ENCODE data around the gene IL1A.

IL1A gene

DNA sequence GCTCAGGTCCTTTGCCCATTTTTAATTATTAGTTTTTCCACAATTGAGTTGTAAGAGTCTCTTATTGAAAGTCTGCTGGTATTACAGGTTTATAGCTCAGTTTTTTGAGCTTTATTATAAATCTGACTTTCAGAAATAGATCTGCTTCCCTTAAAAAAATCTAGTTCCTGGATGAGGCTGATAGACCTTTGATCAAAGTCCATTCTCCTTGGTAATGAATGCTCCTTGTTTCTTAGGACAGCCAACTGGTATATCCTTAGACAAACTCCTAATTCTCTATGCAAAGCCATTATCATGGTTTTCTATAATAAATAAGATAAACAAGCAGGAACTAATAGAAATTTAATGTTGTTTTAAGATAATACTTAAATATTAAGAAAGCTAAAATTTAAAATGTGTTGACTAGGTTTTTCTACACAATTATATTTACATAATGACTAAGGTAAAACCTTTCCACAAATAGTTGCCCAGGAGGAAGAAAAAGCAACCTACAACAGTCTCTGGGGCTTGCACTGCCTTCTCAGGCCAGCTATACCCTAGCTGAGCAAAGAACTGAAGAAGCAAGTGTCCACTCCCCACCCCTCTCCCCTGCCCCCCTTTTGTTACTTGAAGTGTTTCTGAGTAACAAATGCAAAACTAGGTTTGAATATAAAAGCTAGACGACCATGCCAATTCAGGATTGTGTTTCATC, 46.6 kb downstream of the IL1A start:
- DNase-seq = no peak
- in situ Hi-C loops (cut with MboI; ENCODE audit: low pct_unique_long_range_greater_than_20kb, low sequenced_read_pairs) = no loop called here

DNA sequence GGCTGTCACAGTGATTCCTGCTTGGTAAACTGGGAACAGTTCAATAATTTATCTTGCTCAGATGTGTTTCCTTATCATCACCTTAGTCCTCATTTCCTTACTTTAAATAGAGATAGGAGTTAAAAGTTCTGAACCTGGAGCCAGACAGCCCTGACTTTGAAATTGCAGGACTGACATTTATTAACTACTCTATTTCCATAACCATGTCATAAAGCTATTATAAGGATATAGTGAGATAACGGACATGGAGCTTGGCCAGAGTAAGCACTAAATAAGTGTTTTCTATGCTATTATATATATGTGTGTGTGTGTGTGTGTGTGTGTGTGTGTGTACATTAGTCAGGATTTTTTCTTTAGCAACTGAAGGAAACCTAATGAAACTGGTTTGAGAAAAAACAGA, 50.4 kb downstream of the IL1A start:
- no peak for DNase-seq
- in situ Hi-C loops (cut with MboI; ENCODE audit: low pct_unique_long_range_greater_than_20kb, low sequenced_read_pairs) = no loop called here

DNA sequence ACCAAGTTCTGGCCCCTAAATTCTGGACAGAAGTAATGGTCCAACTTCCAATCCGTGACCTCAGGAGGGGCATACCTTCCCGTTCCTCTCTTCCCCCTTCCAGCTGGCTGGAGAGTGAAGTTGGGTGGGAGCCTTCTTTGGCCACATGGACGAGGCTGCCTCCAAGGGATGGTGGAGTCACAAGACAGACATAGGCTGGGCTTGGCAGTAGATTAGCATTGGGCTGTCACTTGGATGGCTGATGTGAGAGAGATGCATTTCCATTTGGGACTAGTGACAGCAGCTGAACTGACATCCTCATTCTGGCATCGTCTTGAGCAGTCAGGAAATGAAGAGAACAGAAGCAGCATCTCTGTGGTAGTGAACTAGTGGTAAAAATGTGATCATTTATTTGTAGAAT, 50.8 kb downstream of the IL1A start:
- DNase-seq = no peak
- in situ Hi-C loops (cut with MboI; ENCODE audit: low pct_unique_long_range_greater_than_20kb, low sequenced_read_pairs) = no loop called here

DNA sequence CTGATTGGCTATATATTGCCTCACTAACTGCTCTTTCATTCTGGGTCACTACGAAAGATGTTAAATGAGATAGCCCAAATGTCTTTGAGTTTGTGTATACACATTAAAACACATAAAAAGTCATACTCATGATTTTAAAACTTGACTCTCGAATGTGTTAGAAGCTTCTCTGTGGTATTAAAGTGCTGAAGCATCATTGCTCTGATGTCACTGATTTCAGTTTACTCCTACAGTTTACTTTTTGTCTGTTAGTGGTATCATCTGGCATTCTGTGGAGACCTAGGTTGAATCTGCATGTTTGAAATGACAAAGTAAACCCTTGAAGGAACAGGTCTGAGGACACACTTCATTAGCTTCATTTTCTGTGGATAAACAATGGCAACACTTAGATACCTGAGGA, 52.8 kb downstream of the IL1A start:
- in situ Hi-C loops (cut with MboI; ENCODE audit: low pct_unique_long_range_greater_than_20kb, low sequenced_read_pairs) = no loop called here
- DNase-seq = no peak

DNA sequence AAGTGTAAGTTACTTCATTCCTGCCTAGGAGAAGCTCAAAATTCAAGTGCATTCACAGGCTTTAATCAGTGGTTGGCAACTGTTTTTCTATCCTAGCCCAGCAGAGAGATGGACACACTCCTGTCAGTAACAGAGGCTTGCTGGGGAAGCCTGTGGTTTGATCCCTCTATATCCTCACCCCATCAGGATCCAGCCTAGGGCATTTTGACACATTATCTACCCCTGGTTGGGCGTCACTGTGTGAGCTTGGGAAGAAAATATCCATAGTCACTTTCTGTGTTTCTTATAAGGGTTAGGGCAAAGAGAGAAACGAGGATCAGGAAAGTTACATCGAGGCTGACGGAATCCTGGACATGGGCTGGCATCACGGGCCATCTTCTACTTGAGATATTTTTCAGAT, 53.5 kb downstream of the IL1A start:
- DNase-seq = no peak
- in situ Hi-C loops (cut with MboI; ENCODE audit: low pct_unique_long_range_greater_than_20kb, low sequenced_read_pairs) = no loop called here

DNA sequence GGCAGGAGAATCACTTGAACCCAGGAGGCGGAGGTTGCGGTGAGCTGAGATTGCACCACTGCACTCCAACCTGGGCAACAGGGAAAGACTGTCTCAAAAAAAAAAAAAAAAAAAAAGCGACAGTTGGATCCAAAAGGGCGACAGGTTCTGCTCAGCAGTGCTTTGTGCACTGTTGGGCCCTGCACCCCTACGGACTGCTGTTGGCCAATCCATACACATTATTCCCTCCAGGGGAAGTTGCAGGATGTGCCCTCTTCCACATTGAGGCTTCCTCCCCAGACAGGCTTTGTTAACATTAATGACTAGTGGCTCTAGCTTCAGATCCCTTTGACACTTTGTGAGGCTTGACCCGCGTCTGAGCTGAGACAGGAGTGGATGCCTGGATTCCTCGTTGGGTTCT, 54.1 kb downstream of the IL1A start:
- DNase-seq = no peak
- in situ Hi-C loops (cut with MboI; ENCODE audit: low pct_unique_long_range_greater_than_20kb, low sequenced_read_pairs) = no loop called here

DNA sequence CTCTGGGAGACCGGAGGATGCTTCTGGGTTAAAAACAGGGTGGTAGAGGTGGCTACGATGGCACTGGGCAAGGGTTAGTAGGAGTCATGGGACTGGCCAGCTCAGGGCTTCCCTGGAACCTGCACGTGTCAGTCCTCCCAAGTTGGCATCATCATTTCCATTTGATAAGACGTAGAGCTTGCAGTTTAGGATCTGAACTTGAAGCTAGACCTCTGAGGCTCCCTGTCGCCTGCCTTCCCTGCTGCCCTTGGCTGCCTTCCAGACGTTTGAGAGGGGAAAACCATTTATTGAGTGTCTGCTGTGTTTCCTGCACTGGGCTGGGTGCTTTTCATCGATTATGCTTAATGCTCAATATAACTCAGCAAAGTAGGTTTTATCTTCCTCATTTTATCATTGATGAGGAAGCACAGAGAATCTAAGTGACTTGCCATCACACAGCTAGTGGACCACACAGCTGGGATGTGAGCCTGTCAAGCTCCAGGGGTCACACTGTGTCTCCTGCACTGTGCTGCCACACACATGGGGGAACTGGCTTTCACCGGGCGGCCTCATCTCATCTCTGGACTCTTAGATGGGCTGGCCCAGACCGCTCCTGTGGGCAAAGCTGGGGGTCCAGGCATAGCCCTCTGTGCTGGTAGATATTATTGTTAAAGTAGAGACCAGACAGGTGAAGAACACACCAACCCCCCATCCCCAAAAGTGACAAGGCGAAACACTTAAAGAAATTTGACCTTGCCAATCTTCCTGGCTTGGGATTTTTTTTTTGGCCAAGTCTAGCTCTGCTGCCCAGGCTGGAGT, 55.7 kb downstream of the IL1A start:
- in situ Hi-C loops (cut with MboI; ENCODE audit: low pct_unique_long_range_greater_than_20kb, low sequenced_read_pairs) = no loop called here
- peak; percentile 33 for DNase-seq

DNA sequence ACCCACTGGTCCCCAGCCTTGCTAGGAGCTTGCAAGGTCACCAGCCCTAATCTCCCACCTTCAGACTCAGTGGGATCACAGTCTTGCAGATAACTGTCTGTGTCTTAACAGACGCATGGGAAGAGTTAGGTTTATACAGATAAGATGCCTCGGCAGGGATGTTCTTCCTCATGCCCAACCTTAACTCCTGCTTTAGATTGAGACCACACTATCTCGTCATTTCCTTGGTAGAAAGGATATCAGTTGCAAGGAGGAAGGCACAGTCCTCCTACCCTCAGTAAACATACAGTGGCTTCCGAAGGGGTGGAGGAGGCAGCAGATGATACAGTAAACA, 56.3 kb downstream of the IL1A start:
- DNase-seq = peak; percentile 46
- in situ Hi-C loops (cut with MboI; ENCODE audit: low pct_unique_long_range_greater_than_20kb, low sequenced_read_pairs) = no loop called here

DNA sequence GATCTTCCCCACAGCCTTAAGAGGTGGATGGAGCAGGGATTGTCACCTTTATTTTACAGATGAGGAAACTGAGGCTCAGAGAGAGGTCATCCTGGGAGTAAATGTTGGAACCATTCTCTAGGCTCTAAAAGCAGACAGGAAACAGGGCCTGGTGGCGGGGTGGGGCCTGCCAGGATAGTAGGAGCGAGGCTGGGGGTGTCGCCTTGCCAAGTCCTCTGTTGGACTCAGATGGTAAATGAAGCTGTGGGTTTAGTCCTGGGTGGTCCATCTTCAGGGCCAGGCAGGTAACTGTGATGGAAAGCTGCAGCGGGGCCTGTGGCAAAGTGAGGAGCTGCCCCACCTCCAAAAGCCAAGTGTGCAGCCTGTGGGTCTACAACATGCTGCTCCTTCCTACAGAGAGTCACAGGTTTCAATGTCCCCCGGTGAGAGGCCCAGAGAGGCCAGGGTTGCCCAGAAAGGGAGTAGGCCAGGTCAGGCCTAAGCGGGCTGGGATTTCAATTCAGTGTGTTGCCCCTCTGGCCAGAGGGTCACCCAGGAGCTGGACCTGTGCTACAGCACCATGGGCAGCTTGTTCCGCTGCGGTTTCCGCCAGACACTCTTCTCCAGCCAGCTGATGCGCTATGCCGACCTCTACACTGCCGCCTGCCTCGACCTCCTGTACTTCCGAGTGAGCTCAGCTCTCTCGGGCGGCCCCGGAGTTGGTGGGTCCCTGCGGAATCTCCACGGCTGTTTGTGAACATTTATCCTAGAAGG, 56.8 kb downstream of the IL1A start:
- DNase-seq = no peak
- in situ Hi-C loops (cut with MboI; ENCODE audit: low pct_unique_long_range_greater_than_20kb, low sequenced_read_pairs) = no loop called here

DNA sequence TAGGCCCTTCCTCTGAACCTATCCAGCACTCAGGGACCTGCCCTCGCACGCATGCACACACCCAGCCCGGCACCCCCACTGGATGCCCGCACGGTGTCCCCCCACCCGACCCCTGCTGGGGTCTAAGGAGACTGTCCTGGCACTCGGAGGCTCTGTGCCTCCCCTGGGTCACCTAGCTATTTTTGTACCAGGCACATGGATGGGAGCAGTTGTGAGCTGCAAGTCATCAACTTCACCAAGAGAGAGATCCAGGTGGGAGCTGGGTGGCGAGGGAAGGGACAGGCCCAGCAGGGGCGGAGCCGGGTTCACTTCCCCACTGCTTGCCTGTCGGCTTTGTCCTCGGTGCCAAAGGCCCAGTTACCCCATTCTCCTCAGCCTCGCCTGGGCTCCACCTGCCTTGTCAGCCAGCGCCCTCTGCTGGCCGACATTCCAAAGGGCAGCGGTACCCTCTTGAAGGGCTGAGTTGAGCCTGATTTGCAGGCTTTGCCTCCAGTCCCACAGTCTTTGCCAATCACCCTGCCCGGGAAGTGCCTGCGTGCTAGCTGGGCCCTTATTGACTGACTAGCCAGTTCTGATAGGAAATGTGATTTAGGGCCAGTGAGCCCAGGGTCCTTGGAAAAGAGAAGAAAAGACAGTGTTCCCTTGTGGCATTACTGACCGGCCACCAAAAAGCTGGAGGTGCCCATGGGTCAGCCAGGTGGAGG, 57.7 kb downstream of the IL1A start:
- in situ Hi-C loops (cut with MboI; ENCODE audit: low pct_unique_long_range_greater_than_20kb, low sequenced_read_pairs) = no loop called here
- peak; percentile 96 for DNase-seq

DNA sequence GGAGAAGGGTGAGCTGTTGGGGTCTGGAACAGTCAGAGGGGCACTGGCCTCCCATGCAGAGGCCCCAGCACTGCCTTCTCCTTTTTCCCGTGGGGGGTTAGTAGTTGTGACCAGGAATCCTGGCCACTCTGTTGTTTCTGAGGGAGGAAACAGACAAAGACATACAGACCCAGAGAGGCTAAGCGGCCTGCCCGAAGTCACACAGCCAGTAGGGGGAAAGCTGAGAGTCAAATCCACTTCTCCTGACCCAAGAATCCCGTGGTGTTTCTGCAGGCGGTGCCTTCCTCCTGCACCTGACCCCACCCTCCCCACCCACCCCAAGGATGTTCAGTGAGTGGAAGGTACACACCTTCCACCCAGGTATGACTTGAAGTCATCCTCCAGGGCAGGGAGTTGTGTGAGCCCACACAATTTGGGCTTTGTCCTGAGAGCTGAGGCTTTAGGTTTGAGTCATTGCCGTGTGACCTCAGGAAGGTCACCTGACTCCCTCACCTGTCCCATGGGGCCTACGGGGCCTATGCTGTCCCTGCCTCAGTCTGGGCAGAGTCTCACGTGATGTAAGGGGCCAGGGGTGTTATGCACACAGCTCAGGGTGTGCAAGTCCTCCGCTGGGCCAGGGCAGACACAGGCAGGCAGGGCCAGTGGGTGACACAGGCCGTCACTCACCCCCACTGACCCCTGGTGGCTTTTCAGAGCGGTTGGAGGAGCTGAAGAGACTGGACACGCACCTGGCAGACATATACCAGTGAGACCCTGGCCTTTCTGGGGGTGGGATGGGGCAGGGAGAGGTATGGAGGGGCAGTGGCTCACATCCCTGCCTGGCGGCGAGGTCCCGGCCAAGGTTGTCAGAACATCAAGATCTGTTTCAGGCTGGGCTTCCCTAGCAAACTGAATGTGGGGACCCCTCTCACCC, 58.5 kb downstream of the IL1A start:
- in situ Hi-C loops (cut with MboI; ENCODE audit: low pct_unique_long_range_greater_than_20kb, low sequenced_read_pairs) = no loop called here

DNA sequence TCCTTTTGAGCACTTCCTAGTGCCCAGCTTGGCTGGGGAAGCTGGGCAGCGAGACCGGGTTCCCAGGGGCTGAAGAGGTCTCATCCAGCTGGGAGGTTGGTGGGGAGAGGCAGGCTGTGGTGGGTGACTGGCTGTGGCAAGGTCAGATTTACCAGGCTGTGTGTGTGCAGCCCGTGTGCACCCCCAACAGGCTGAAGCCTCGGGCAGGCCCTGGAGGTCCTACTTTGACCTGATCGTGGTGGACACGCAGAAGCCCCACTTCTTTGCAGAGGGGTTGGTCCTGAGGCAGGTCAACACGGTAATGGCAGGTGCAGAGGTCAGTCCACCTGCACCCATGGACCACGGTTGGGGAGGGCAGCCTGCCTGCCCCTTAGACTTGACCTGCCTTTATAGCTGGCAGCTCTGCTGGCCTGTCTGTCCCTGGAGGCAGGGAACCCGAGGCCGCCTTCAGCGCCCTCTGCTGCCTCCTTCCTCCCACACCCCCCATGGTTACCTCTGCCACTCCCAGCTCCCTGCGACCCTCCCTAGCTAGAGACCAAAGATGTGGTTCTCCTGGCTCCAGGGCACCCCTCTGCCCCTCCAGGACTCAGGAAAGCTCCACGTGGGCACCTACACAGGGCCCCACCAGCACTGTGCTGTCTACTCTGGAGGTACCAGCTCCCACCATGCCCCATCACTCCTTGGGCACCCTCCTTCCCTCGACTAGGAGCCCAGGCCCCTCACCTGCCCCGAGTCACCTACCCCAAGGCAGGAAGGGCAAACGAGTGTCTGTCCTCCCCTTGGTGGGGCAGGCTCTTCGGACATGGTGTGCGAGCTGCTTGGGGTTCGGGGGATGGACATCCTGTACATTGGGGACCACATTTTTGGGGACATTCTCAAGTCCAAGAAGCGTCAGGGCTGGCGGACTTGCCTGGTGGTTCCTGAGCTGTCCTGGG, 59.4 kb downstream of the IL1A start:
- in situ Hi-C loops (cut with MboI; ENCODE audit: low pct_unique_long_range_greater_than_20kb, low sequenced_read_pairs) = no loop called here
- peak; percentile 83 for DNase-seq

More for the DNA sequence above, 58.5 kb downstream of the IL1A start:
- DNase-seq = no peak

DNA sequence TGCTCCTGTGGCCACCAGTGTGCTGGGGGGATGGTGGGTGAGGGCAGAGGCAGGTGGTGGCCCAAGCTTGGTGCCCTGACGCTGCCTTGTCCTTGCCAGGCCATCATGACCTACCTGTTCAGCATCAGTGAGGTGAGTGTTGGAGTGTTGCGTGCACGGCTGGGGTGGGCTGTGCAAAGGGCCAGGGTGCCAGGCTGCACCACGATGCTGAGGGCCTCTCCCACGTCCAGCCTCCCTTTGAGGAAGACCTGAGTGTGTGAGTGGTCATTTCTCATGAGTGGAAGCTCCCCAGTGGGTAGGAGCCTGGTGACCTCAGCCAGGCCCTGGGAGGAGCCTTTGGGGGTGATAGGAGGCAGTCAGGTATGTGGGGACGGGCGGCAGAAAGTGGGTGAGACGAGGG, 60.3 kb downstream of the IL1A start:
- DNase-seq = no peak
- in situ Hi-C loops (cut with MboI; ENCODE audit: low pct_unique_long_range_greater_than_20kb, low sequenced_read_pairs) = no loop called here

Data from KBM-7 (cell line).